GM12873 (cell line): ENCODE data around the gene MYH10.

Experiments
- TF ChIP-seq, protein P1 (sequence below): IDR thresholded peaks from 2 replicates; pipeline ENCODE4 v1.5.1; 2012; ENCODE audit warnings: low read depth, mild to moderate bottlenecking, moderate library complexity, low read length, control low read depth; ENCODE audit not compliant: insufficient read depth; ENCODE audit errors: missing control alignments

The MYH10 gene

GRCh38 chr17:8618825-8619224 is 11.7 kb downstream of the MYH10 start:
- TF ChIP-seq, protein P1, sequence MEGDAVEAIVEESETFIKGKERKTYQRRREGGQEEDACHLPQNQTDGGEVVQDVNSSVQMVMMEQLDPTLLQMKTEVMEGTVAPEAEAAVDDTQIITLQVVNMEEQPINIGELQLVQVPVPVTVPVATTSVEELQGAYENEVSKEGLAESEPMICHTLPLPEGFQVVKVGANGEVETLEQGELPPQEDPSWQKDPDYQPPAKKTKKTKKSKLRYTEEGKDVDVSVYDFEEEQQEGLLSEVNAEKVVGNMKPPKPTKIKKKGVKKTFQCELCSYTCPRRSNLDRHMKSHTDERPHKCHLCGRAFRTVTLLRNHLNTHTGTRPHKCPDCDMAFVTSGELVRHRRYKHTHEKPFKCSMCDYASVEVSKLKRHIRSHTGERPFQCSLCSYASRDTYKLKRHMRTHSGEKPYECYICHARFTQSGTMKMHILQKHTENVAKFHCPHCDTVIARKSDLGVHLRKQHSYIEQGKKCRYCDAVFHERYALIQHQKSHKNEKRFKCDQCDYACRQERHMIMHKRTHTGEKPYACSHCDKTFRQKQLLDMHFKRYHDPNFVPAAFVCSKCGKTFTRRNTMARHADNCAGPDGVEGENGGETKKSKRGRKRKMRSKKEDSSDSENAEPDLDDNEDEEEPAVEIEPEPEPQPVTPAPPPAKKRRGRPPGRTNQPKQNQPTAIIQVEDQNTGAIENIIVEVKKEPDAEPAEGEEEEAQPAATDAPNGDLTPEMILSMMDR: no peak

GRCh38 chr17:8614988-8615387 is 15.5 kb downstream of the MYH10 start:
- TF ChIP-seq, protein P1: no peak

DNA sequence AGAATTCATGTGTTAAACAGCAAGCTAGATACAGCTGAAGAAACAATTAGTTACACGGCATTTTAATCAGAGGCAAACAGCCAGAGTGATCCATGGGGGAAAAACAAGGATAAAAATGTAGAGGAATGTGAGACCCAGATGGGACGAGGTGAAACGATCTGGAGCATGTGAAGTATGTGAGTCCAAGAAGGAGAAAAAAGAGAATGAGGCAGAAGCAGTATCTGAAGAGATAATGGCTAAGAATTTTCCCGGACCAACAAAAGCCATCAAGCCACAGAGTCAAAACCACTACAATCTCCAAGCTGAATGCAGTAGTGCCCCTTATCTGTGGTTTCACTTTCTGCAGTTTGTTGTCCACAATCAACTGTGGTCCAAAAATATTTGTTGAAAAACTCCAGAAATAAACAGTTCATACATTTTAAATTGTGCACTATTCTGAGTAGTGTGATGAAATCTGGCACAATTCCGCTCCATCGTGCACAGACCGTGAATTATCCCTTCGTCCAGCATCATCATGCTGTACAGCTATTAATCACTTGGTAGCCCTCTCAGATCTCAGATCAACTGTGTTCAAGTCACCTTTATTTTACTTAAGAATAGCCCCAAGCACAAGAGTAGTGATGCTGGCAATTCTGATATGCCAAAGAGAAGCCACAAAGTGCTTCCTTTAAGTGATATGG is 18.8 kb downstream of the MYH10 start:
- TF ChIP-seq, protein P1: no peak

- TF ChIP-seq, protein P1: no peak
These were observed 19.4 kb downstream of the MYH10 start for GRCh38 chr17:8611137-8611536.

- TF ChIP-seq, protein P1: no peak
These were observed 20.0 kb downstream of the MYH10 start for GRCh38 chr17:8610558-8610957.

DNA sequence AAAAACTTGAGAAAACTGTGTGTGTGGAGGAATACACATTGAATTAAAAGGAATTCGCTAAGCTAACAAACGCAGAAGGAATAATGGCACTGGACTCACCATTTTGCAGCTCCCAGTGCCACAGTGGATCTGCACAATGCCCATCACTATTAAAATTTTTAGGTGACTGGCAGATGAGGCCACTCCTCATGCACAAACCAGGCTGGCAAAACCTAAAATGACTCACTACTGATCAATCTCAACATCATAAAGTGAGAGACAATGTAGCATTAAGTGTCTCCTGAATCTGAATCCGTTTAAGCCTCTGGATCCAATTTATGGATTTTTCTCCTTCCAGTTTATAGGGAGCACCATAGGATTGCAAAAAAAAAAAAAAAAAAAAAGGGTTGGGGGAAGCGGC is 20.6 kb downstream of the MYH10 start:
- TF ChIP-seq, protein P1: no peak

- TF ChIP-seq, protein P1: no peak
These were observed 22.5 kb downstream of the MYH10 start for GRCh38 chr17:8608001-8608400.
